Colonic mucosa (tissue), 4 donors: ENCODE data around the gene MMP21. TPM values are rescaled to one million over a fixed set of nuclear protein-coding genes. Genes with fewer than 3 reads are reported as not detected.

Source experiments
- DNase-seq: peaks from one replicate; pipeline ENCODE4 v3.0.0-alpha.2; 2020
- H3K27ac ChIP-seq: fragments of 200-600 bp; one replicate; pipeline ENCODE4 v1.8.0; 2021
- H3K27me3 ChIP-seq: fragments of 200-600 bp; one replicate; pipeline ENCODE4 v1.8.0; 2021
- H3K36me3 ChIP-seq: fragments of 200-600 bp; one replicate; pipeline ENCODE4 v1.8.0; 2021
- H3K4me1 ChIP-seq: fragments of 200-600 bp; one replicate; pipeline ENCODE4 v1.8.0; 2021; ENCODE audit warnings: mild to moderate bottlenecking
- H3K4me3 ChIP-seq: fragments of 200-600 bp; one replicate; pipeline ENCODE4 v1.8.0; 2021
- H3K9ac ChIP-seq, 2 donors: one replicate each; pipeline ENCODE4 v1.7.0; 2013; ENCODE audit warnings: control low read depth in 2 of 2, low read depth in 2 of 2, low read length in 2 of 2
- H3K9me3 ChIP-seq: fragments of 200-600 bp; one replicate; pipeline ENCODE4 v1.8.0; 2021
- CTCF ChIP-seq: fragments of 200-600 bp; IDR thresholded peaks from one replicate; pipeline ENCODE4 v1.8.0; 2022; ENCODE audit warnings: antibody characterized with exemption, mild to moderate bottlenecking
- intact Hi-C: fragments of 100-400 bp; cut with DNase I; formaldehyde crosslinking; loops from one replicate; pipeline ENCODE4 v1.14.1; 2022
- total RNA-seq, 2 donors: library from RNA; stranded (reverse); fragmentation: NEBNext Ultra II Directional in 1 of 2; extraction: Animal tissue kit (Norgen Biotek cat#: 25700) in 1 of 2; gene quantifications; one replicate each; pipeline ENCODE4 v1.2.1, GENCODE V29; 2021
- donor health status: healthy.
- donor health status: DM: no; HTN: no; CAD: no.
- donor health status: DM: no; HTN: no; CAD: no.

Gene MMP21
- total RNA-seq, 2 donors from 2014 or later = not detected

- no peaks in the 10 kb centered on the region for H3K9me3 ChIP-seq
- intact Hi-C loops = no loop called here
- H3K4me1 ChIP-seq = no peaks in the 10 kb centered on the region
- TF ChIP-seq CTCF = no peak
- no peak overlapping the region for H3K27ac ChIP-seq
- no peaks in the 10 kb centered on the region for H3K27me3 ChIP-seq
- no peak overlapping the region for H3K9ac ChIP-seq
- no peaks in the 10 kb centered on the region for H3K36me3 ChIP-seq
- no peak for DNase-seq
- no peak overlapping the region for H3K4me3 ChIP-seq
Measured at GRCh38 chr10:125761961-125762360, 13.7 kb downstream of the MMP21 start.

- Histone ChIP-seq H3K4me3 (no peak overlapping the region), H3K36me3 (peaks cover 7% of the 10 kb centered on the region), H3K9me3 (no peaks in the 10 kb centered on the region), H3K9ac (no peak overlapping the region), H3K27ac (no peak overlapping the region), H3K4me1 (no peaks in the 10 kb centered on the region), H3K27me3 (no peaks in the 10 kb centered on the region)
- intact Hi-C loops = no loop called here
- TF ChIP-seq CTCF = no peak
- DNase-seq = no peak
Measured at GRCh38 chr10:125757742-125758141, 17.9 kb downstream of the MMP21 start.

DNA sequence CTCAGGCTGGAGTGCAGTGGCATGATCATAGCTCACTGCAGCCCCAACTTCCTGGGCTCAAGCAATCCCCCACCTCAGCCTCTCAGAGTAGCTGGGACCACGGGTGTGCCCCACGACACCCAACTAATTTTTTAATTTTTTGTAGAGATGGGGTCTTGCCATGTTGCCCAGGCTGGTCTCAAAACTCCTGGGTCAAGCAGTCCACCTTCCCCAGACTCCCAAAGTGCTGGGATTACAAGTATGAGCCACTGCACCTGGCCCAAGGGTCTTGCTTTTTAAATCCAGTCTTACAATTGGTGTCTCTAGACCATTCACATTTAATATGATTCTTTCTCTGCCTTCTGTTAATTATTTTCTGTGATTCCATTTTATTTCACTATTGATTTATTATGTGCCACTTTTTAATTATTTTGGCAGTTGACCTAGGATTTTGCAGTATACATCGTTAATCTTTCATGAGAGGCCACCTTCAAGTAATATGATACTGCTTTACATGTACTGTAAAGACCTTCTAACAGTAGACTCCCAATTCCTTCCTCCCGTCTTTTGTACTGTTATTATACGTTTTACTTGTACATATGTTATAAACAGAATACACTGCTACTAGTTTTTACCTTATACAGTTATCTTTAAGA lies 18.7 kb downstream of the MMP21 start:
- Histone ChIP-seq H3K27me3 (no peaks in the 10 kb centered on the region), H3K4me3 (no peak overlapping the region), H3K4me1 (no peaks in the 10 kb centered on the region), H3K36me3 (peaks cover 9% of the 10 kb centered on the region), H3K9ac (no peak overlapping the region), H3K9me3 (no peaks in the 10 kb centered on the region), H3K27ac (no peak overlapping the region)
- TF ChIP-seq CTCF = no peak
- intact Hi-C loops = no loop called here
- DNase-seq = no peak

- peaks cover 16% of the 10 kb centered on the region for H3K36me3 ChIP-seq
- TF ChIP-seq CTCF = no peak
- H3K9me3 ChIP-seq = no peaks in the 10 kb centered on the region
- no peaks in the 10 kb centered on the region for H3K27me3 ChIP-seq
- intact Hi-C loops = no loop called here
- no peak overlapping the region for H3K9ac ChIP-seq
- no peak overlapping the region for H3K4me3 ChIP-seq
- no peak for DNase-seq
- no peak overlapping the region for H3K27ac ChIP-seq
- no peaks in the 10 kb centered on the region for H3K4me1 ChIP-seq
Measured at GRCh38 chr10:125756196-125756595, 19.4 kb downstream of the MMP21 start.

DNA sequence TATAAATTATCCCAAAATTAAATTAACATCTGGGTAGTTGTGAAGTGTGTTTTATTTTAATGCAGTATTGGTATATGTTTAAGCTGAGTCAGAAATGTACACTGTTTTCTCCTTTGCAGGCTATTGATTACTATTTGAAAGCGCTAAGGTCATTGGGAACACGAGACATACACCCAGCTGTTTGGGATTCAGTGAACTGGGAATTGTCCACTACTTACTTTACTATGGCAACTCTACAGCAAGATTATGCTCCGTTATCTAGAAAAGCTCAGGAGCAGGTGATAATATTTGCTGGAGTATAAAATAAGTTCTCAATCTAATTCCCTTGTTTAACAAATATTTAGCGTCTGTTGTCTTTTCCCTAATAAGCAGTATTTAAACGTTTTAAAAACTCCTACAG lies 28.2 kb downstream of the MMP21 start:
- Histone ChIP-seq H3K27me3 (no peaks in the 10 kb centered on the region), H3K4me3 (no peak overlapping the region), H3K4me1 (no peaks in the 10 kb centered on the region), H3K27ac (no peak overlapping the region), H3K9ac (no peak overlapping the region), H3K9me3 (no peaks in the 10 kb centered on the region), H3K36me3 (peaks cover 17% of the 10 kb centered on the region)
- no peak for TF ChIP-seq CTCF
- no peak for DNase-seq
- intact Hi-C loops = no loop called here
